DOHH2 (cell line): ENCODE data around the gene TACR2.

Source experiments
- H3F3A ChIP-seq: fragments of 200-600 bp; sonication (generic), shearing (Covaris generic); 2 replicates; pipeline ENCODE4 v1.6.0; 2016; ENCODE audit warnings: antibody characterized with exemption, mild to moderate bottlenecking; ENCODE audit not compliant: control insufficient read depth, insufficient read depth
- H3K27ac ChIP-seq: fragments of 200-600 bp; sonication (generic); 2 replicates; pipeline ENCODE4 v1.5.1; 2014; ENCODE audit warnings: low read depth, mild to moderate bottlenecking, low read length, moderate library complexity
- H3K27me3 ChIP-seq: fragments of 200-600 bp; sonication (generic); 2 replicates; pipeline ENCODE4 v1.6.1; 2014; ENCODE audit warnings: mild to moderate bottlenecking, low read length, mixed read lengths; ENCODE audit not compliant: control insufficient read depth
- H3K36me3 ChIP-seq: fragments of 200-600 bp; sonication (generic); 2 replicates; pipeline ENCODE4 v1.6.1; 2014; ENCODE audit warnings: mild to moderate bottlenecking, low read length, moderate library complexity, mixed read lengths; ENCODE audit not compliant: control insufficient read depth
- H3K4me1 ChIP-seq: fragments of 200-600 bp; sonication (generic); 2 replicates; pipeline ENCODE4 v1.6.1; 2014; ENCODE audit warnings: mild to moderate bottlenecking, low read length, mixed read lengths; ENCODE audit not compliant: control insufficient read depth
- H3K4me2 ChIP-seq: fragments of 200-600 bp; sonication (generic); 2 replicates; pipeline ENCODE4 v1.6.0; 2014; ENCODE audit warnings: mild to moderate bottlenecking, low read length, moderate library complexity
- H3K4me3 ChIP-seq: fragments of 200-600 bp; sonication (generic); 2 replicates; pipeline ENCODE4 v1.5.1; 2014; ENCODE audit warnings: mild to moderate bottlenecking, low read length, mixed read lengths
- H3K79me2 ChIP-seq: fragments of 200-600 bp; sonication (generic); 2 replicates; pipeline ENCODE4 v1.6.1; 2014; ENCODE audit warnings: mild to moderate bottlenecking, low read length, mixed read lengths; ENCODE audit not compliant: control insufficient read depth
- H3K9me2 ChIP-seq: fragments of 200-600 bp; sonication (generic); replicated peaks from 2 replicates; pipeline ENCODE4 v1.6.1; 2014; ENCODE audit warnings: mild to moderate bottlenecking, low read length, mixed read lengths; ENCODE audit not compliant: control insufficient read depth
- H3K9me3 ChIP-seq: fragments of 200-600 bp; sonication (generic); 2 replicates; pipeline ENCODE4 v1.6.1; 2014; ENCODE audit warnings: antibody characterized with exemption, low read length, mixed read lengths; ENCODE audit not compliant: control insufficient read depth, insufficient read depth
- H4K20me1 ChIP-seq: fragments of 200-600 bp; sonication (generic); 2 replicates; pipeline ENCODE4 v1.6.0; 2014; ENCODE audit warnings: low read depth, mild to moderate bottlenecking, antibody characterized with exemption, low read length, moderate library complexity; ENCODE audit not compliant: control insufficient read depth, insufficient read depth
- EZH2phosphoT487 ChIP-seq: fragments of 200-600 bp; sonication (generic); IDR thresholded peaks from 2 replicates; pipeline ENCODE4 v1.6.1; 2017; ENCODE audit warnings: borderline replicate concordance, mild to moderate bottlenecking, antibody characterized with exemption, low read length, moderate library complexity, mixed read lengths
- TF ChIP-seq, protein P1 (sequence below): fragments of 200-600 bp; sonication (generic); IDR thresholded peaks from one replicate; pipeline ENCODE4 v1.5.1; 2014; ENCODE audit warnings: antibody characterized with exemption, mild to moderate bottlenecking, low read depth, low read length; ENCODE audit not compliant: poor library complexity, severe bottlenecking

TACR2 gene

DNA sequence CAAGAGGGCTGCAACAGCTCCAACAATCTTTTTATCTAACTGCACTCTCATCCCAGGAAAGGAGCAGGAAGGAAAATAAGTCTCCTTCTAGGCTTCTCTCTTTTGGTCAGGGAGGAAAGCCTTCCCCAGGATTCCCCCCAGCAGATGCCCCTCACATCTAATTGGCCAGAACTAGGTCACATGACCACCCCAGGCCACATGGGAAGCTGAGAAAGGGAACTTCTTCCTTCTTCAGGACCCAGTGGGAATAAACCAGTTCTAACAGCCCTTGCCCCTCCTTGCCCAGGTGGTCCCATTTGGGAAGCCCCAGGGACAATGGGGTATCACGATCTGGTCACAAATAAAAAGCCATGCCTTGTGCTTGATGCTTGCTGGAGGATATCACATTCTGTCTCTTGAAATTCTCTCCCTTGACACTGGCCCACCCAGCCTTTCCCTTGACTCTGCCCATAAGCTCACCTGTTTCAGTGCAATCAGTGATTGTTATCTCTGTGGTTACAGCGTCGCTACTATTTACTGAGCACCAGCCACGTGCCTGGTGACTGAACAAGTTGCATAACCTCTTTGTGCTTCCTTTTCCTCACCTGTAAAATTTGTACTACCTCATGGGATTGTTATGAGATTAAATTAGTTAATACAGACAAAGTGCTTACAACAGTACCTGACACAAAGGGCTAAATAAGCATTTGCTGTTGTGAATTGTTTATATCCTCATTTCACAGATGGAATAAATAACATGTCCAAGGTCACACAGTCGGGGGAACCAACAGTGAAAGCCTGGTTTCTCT, 9.0 kb upstream of the TACR2 start:
- Histone ChIP-seq H4K20me1 (no peaks in the 10 kb centered on the region), H3K79me2 (no peaks in the 10 kb centered on the region), H3K27me3 (no peaks in the 10 kb centered on the region), H3K36me3 (no peaks in the 10 kb centered on the region), H3K9me3 (no peaks in the 10 kb centered on the region), H3F3A (no peaks in the 10 kb centered on the region), H3K4me2 (no peak overlapping the region), H3K9me2 (no peaks in the 10 kb centered on the region), H3K27ac (no peak overlapping the region), H3K4me3 (no peak overlapping the region), H3K4me1 (peaks cover 15% of the 10 kb centered on the region)
- TF ChIP-seq, protein P1, sequence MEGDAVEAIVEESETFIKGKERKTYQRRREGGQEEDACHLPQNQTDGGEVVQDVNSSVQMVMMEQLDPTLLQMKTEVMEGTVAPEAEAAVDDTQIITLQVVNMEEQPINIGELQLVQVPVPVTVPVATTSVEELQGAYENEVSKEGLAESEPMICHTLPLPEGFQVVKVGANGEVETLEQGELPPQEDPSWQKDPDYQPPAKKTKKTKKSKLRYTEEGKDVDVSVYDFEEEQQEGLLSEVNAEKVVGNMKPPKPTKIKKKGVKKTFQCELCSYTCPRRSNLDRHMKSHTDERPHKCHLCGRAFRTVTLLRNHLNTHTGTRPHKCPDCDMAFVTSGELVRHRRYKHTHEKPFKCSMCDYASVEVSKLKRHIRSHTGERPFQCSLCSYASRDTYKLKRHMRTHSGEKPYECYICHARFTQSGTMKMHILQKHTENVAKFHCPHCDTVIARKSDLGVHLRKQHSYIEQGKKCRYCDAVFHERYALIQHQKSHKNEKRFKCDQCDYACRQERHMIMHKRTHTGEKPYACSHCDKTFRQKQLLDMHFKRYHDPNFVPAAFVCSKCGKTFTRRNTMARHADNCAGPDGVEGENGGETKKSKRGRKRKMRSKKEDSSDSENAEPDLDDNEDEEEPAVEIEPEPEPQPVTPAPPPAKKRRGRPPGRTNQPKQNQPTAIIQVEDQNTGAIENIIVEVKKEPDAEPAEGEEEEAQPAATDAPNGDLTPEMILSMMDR, result no peak
- no peak for TF ChIP-seq EZH2phosphoT487

DNA sequence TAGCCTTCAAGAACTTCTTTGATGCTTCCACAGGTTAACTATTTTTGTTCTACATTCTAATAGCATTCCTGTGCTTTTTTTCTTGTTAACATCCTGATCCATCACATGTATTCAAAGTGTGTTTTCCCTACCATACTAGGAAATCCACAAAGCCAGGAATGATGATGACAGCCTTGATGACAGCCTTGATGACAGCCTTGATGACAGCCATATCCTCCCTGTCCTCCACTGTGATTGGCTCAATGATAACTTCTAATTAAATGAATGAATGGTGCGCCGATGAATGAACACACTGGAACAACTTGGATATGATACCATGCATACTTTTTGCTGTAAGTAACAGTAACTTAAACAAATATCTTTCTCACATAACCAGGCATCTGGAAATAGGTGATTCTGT, 8.3 kb upstream of the TACR2 start:
- no peaks in the 10 kb centered on the region for H3K9me3 ChIP-seq
- no peak overlapping the region for H3K4me2 ChIP-seq
- no peaks in the 10 kb centered on the region for H4K20me1 ChIP-seq
- TF ChIP-seq, protein P1, result no peak
- no peak for TF ChIP-seq EZH2phosphoT487
- no peak overlapping the region for H3K27ac ChIP-seq
- no peaks in the 10 kb centered on the region for H3K36me3 ChIP-seq
- H3K4me1 ChIP-seq, result peaks cover 15% of the 10 kb centered on the region
- H3K27me3 ChIP-seq, result no peaks in the 10 kb centered on the region
- no peaks in the 10 kb centered on the region for H3F3A ChIP-seq
- no peaks in the 10 kb centered on the region for H3K9me2 ChIP-seq
- H3K79me2 ChIP-seq, result no peaks in the 10 kb centered on the region
- no peak overlapping the region for H3K4me3 ChIP-seq

DNA sequence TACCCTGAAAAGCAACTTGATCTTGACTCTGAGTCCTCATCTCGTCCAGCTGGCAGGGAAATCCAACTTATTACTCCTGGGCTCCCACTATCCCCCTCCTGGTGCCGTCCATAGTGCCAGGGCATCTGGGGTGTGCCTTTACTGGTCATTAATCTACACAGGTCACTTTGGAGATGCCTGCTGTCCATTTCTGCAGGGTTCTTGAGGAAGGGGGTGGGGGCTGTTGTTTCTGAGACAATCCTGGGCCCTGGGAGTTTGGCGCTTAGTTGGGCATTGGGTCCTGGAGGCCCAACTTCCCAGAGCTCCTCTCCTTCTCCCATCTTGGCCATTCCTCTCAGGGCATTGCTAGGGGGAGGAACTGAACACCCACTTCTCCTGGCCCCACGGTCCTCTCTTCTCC, 6.0 kb upstream of the TACR2 start:
- Histone ChIP-seq H3K4me1 (peaks cover 15% of the 10 kb centered on the region), H3K9me2 (no peaks in the 10 kb centered on the region), H3K4me3 (no peak overlapping the region), H3K36me3 (no peaks in the 10 kb centered on the region), H3F3A (no peaks in the 10 kb centered on the region), H3K79me2 (no peaks in the 10 kb centered on the region), H3K27ac (no peak overlapping the region), H3K4me2 (no peak overlapping the region), H3K27me3 (0 out of 2 replicates have a peak, but pooled peaks cover 6% of the 10 kb centered on the region), H4K20me1 (no peaks in the 10 kb centered on the region), H3K9me3 (no peaks in the 10 kb centered on the region)
- no peak for TF ChIP-seq EZH2phosphoT487
- TF ChIP-seq, protein P1, result no peak
